Fibroblast of mammary gland (primary cell): ENCODE measurements around the gene SURF4.
A peak's percentile ranks its signal among the peaks of the same experiment; 100 is the strongest.

ENCODE experiments used
- DNase-seq: peaks from one replicate; pipeline ENCODE4 v3.0.0-alpha.2; 2010; ENCODE audit warnings: low read depth
- H3K4me3 ChIP-seq: 2 replicates; pipeline ENCODE4 v1.5.1; 2011; ENCODE audit warnings: low read depth, mild to moderate bottlenecking, low read length, moderate library complexity; ENCODE audit not compliant: control insufficient read depth
- TF ChIP-seq, protein P1 (sequence below): conservative IDR thresholded peaks from 2 replicates; pipeline ENCODE4 v1.5.1; 2011; ENCODE audit warnings: low read depth, low read length, inconsistent platforms; ENCODE audit not compliant: control insufficient read depth, insufficient read depth

Gene SURF4

GRCh38 chr9:133404454-133405002 is 28.7 kb upstream of the SURF4 start:
- no peak for DNase-seq

DNA sequence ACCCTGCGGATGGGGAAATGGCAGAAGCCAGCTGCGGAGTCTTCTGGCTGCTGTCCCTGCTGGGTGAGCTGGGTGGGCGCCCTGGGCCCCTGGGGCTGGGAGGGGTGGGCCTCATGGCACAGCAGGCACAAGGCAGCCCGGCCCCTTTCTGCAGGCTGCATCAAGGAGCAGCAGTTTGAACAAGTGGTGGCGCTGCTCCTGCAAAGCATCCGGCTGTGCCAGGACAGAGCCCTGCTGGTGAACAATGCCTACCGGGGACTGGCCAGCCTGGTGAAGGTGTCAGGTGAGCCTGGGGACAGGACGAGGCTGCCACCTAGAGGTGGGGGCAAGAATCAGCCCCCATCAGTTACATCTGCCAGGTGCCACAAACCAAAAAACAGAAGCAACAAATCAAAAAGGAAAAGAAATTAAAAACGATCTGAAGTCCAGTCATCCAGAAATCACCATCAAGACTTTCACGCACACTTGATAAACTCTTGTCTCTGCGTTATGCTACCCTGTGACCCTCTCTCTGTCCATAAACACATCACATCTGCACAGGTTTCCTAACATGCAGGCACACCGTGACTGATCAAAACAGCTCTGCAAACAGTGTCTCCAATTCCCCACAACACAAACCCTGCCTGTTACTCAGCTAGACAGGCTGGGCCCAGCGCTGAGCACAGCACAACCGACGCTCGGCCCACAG is 28.1 kb upstream of the SURF4 start:
- no peak overlapping the region for H3K4me3 ChIP-seq
- peak; percentile 22 for DNase-seq

More at GRCh38 chr9:133404454-133405002, 28.7 kb upstream of the SURF4 start:
- no peak overlapping the region for H3K4me3 ChIP-seq
- TF ChIP-seq, protein P1, sequence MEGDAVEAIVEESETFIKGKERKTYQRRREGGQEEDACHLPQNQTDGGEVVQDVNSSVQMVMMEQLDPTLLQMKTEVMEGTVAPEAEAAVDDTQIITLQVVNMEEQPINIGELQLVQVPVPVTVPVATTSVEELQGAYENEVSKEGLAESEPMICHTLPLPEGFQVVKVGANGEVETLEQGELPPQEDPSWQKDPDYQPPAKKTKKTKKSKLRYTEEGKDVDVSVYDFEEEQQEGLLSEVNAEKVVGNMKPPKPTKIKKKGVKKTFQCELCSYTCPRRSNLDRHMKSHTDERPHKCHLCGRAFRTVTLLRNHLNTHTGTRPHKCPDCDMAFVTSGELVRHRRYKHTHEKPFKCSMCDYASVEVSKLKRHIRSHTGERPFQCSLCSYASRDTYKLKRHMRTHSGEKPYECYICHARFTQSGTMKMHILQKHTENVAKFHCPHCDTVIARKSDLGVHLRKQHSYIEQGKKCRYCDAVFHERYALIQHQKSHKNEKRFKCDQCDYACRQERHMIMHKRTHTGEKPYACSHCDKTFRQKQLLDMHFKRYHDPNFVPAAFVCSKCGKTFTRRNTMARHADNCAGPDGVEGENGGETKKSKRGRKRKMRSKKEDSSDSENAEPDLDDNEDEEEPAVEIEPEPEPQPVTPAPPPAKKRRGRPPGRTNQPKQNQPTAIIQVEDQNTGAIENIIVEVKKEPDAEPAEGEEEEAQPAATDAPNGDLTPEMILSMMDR = no peak

DNA sequence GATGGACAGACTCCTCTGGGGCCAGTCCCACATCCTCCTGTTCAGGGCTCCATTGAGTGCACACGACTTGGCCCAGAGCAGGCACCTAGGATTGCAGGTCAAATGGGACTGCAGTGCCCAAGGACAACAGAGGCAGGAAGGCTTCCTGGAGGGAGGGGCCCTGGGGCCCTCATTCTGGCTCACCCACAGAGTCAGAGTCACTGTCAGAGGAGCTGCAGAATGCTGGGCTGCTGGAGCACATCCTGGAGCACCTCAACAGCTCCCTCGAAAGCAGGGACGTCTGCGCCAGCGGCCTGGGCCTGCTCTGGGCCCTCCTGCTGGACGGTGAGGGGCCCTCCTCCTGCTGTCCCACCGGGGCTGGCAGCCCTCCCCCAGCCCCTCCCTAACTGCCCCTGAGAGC is 26.8 kb upstream of the SURF4 start:
- DNase-seq = no peak
- TF ChIP-seq, protein P1 = no peak
- H3K4me3 ChIP-seq = no peak overlapping the region

More for the DNA sequence above, 28.1 kb upstream of the SURF4 start:
- TF ChIP-seq, protein P1 = peak; percentile 52

GRCh38 chr9:133401588-133401987 is 25.7 kb upstream of the SURF4 start:
- no peak overlapping the region for H3K4me3 ChIP-seq
- TF ChIP-seq, protein P1 = no peak
- DNase-seq = no peak

- no peak for DNase-seq
- no peak overlapping the region for H3K4me3 ChIP-seq
- TF ChIP-seq, protein P1 = no peak
Observed at GRCh38 chr9:133400292-133400691, 24.4 kb upstream of the SURF4 start.

GRCh38 chr9:133397895-133398294 is 22.0 kb upstream of the SURF4 start:
- DNase-seq = no peak
- TF ChIP-seq, protein P1 = no peak
- no peak overlapping the region for H3K4me3 ChIP-seq
